HCT116 (cell line): Measurements from ENCODE around the gene CENPL. TPM values are rescaled to one million over a fixed set of nuclear protein-coding genes. Genes with fewer than 3 reads are reported as not detected.

Experiments used
- ATAC-seq: fragments of 200-7000 bp; cut with Tn5 transposase; 2 replicates; pipeline ENCODE4 v1.9.1; 2020; ENCODE audit warnings: mild to moderate bottlenecking, moderate library complexity
- BruUV-seq: library from RNA; stranded (reverse); fragments of 400-500 nt; replicated peaks from 2 replicates; lab custom pipeline; 2021; lab: Mats Ljungman, UMichigan
- CTCF ChIA-PET: fragments of 300-600 bp; sonication (Branson Sonifier 250); formaldehyde crosslinking; loops from one replicate; lab custom pipeline; 2021; ENCODE audit warnings: antibody characterized with exemption; lab: Charles Lee
- POLR2A ChIA-PET: fragments of 300-600, 350-600 bp; sonication (Branson Sonifier 250); formaldehyde crosslinking; loops from one replicate; lab custom pipeline; 2021; ENCODE audit warnings: antibody characterized with exemption; lab: Charles Lee
- RAD21 ChIA-PET, 2 experiments: fragments of 300-600 bp; sonication (Branson Sonifier 250); formaldehyde crosslinking; loops; one replicate each; lab custom pipeline; 2023; ENCODE audit warnings: low total read pairs in 2 of 2; ENCODE audit not compliant: uncharacterized antibody in 2 of 2, unreplicated experiment in 2 of 2, low non-redundant PET in 1 of 2; lab: Charles Lee
- DNase-seq: peaks from one replicate; pipeline ENCODE4 v3.0.0-alpha.2; 2010; ENCODE audit warnings: low read depth, low spot score
- H2AFZ ChIP-seq: fragments of 200-600 bp; shearing (Covaris generic), sonication (generic); 2 replicates; pipeline ENCODE4 v1.6.1; 2017; ENCODE audit warnings: low read depth, mixed run types, mixed read lengths, antibody characterized with exemption, low read length; ENCODE audit not compliant: poor library complexity, severe bottlenecking
- H3K27ac ChIP-seq: 2 replicates; pipeline ENCODE4 v1.5.1; 2012; ENCODE audit warnings: low read depth, low read length
- H3K27me3 ChIP-seq: fragments of 200-600 bp; sonication (generic); 2 replicates; pipeline ENCODE4 v1.6.1; 2016; ENCODE audit warnings: mixed run types, low read length, mixed read lengths; ENCODE audit not compliant: insufficient read depth
- H3K36me3 ChIP-seq, 2 experiments: fragments of 200-500 bp in 1 of 2; fragments of 200-600 bp in 1 of 2; sonication (Bioruptor generic) in 1 of 2; sonication (generic) in 1 of 2; 2 replicates each; pipeline versions ENCODE4 v1.5.1 to v1.6.1; 2014 to 2016; ENCODE audit warnings: low read length in 2 of 2, inconsistent platforms in 1 of 2, mixed read lengths in 1 of 2, mixed run types in 1 of 2; ENCODE audit not compliant: insufficient read depth in 2 of 2, control insufficient read depth in 1 of 2
- H3K4me1 ChIP-seq, 2 experiments: fragments of 200-600 bp in 1 of 2; sonication (generic) in 1 of 2; 2 replicates each; pipeline versions ENCODE4 v1.5.1 to v1.6.1; 2012 to 2017; ENCODE audit warnings: low read length in 2 of 2, inconsistent platforms in 1 of 2, mild to moderate bottlenecking in 1 of 2, mixed read lengths in 1 of 2, mixed run types in 1 of 2, moderate library complexity in 1 of 2; ENCODE audit not compliant: insufficient read depth in 2 of 2, control insufficient read depth in 1 of 2
- H3K4me2 ChIP-seq: fragments of 200-600 bp; sonication (generic); 2 replicates; pipeline ENCODE4 v1.6.1; 2017; ENCODE audit warnings: mixed run types, low read length, mixed read lengths
- H3K4me3 ChIP-seq, 2 experiments: fragments of 200-600 bp in 1 of 2; sonication (generic) in 1 of 2; replicated peaks in 1 of 2; 2 replicates each; pipeline ENCODE4 v1.5.1; 2011 to 2016; ENCODE audit warnings: low read length in 2 of 2, control low read depth in 1 of 2, low read depth in 1 of 2, mild to moderate bottlenecking in 1 of 2, mixed read lengths in 1 of 2, mixed run types in 1 of 2
- H3K79me2 ChIP-seq: fragments of 200-600 bp; sonication (generic); 2 replicates; pipeline ENCODE4 v1.6.1; 2017; ENCODE audit warnings: mild to moderate bottlenecking, mixed run types, low read length, moderate library complexity, mixed read lengths; ENCODE audit not compliant: insufficient read depth
- H3K9ac ChIP-seq: fragments of 200-600 bp; sonication (generic); 2 replicates; pipeline ENCODE4 v1.6.1; 2016; ENCODE audit warnings: low read length, mixed read lengths
- H3K9me2 ChIP-seq: fragments of 200-600 bp; sonication (generic), shearing (Covaris generic); 2 replicates; pipeline ENCODE4 v1.6.1; 2017; ENCODE audit warnings: mixed run types, mild to moderate bottlenecking, moderate library complexity; ENCODE audit not compliant: insufficient read depth
- H3K9me3 ChIP-seq, 2 experiments: fragments of 200-500 bp in 1 of 2; fragments of 200-600 bp in 1 of 2; sonication (Bioruptor generic) in 1 of 2; sonication (generic) in 1 of 2; 2 replicates each; pipeline ENCODE4 v1.6.1; 2014 to 2017; ENCODE audit warnings: low read length in 2 of 2, mixed read lengths in 2 of 2, inconsistent platforms in 1 of 2, low read depth in 1 of 2, mild to moderate bottlenecking in 1 of 2, mixed run types in 1 of 2, moderate library complexity in 1 of 2; ENCODE audit not compliant: control insufficient read depth in 1 of 2, insufficient read depth in 1 of 2
- H4K20me1 ChIP-seq: fragments of 200-600 bp; sonication (generic), shearing (Covaris generic); 2 replicates; pipeline ENCODE4 v1.6.1; 2017; ENCODE audit warnings: mixed run types, mild to moderate bottlenecking, moderate library complexity; ENCODE audit not compliant: insufficient read depth
- CBX3 ChIP-seq: IDR thresholded peaks from 2 replicates; pipeline ENCODE4 v1.6.1; 2012; ENCODE audit warnings: low read depth
- CEBPB ChIP-seq: IDR thresholded peaks from 2 replicates; pipeline ENCODE4 v1.6.1; 2012; ENCODE audit warnings: low read depth
- EZH2 ChIP-seq: fragments of 200-600 bp; sonication (generic); IDR thresholded peaks from 2 replicates; pipeline ENCODE4 v1.6.1; 2017; ENCODE audit warnings: antibody characterized with exemption, mixed run types
- EZH2phosphoT487 ChIP-seq: fragments of 200-600 bp; IDR thresholded peaks from 2 replicates; pipeline ENCODE4 v1.6.1; 2018; ENCODE audit warnings: antibody characterized with exemption, borderline replicate concordance
- FOSL1 ChIP-seq: IDR thresholded peaks from 2 replicates; pipeline ENCODE4 v1.6.1; 2012; ENCODE audit warnings: low read depth
- JUND ChIP-seq: IDR thresholded peaks from 2 replicates; pipeline ENCODE4 v1.6.1; 2012
- POLR2A ChIP-seq: IDR thresholded peaks from 2 replicates; pipeline ENCODE4 v1.7.0; 2011; ENCODE audit warnings: borderline replicate concordance; ENCODE audit not compliant: insufficient read depth, insufficient read length; ENCODE audit errors: extremely low read depth
- POLR2AphosphoS5 ChIP-seq: IDR thresholded peaks from 2 replicates; pipeline ENCODE4 v1.6.1; 2011; ENCODE audit warnings: mild to moderate bottlenecking, low read depth, low read length, moderate library complexity
- SIN3A ChIP-seq: IDR thresholded peaks from 2 replicates; pipeline ENCODE4 v1.6.1; 2012; ENCODE audit warnings: low read depth
- SP1 ChIP-seq: IDR thresholded peaks from 2 replicates; pipeline ENCODE4 v1.6.1; 2012; ENCODE audit warnings: low read depth
- SRF ChIP-seq: IDR thresholded peaks from 2 replicates; pipeline ENCODE4 v1.6.1; 2012; ENCODE audit warnings: low read depth
- TCF7L2 ChIP-seq: IDR thresholded peaks from 2 replicates; pipeline ENCODE4 v1.7.0; 2011; ENCODE audit warnings: borderline replicate concordance, inconsistent platforms; ENCODE audit not compliant: insufficient read depth, insufficient read length; ENCODE audit errors: extremely low read depth
- ZFX ChIP-seq: fragments of 450-650 bp; IDR thresholded peaks from 2 replicates; pipeline ENCODE4 v1.6.1; 2017
- intact Hi-C: fragments of 100-400 bp; cut with micrococcal nuclease; formaldehyde crosslinking; loops from 2 replicates; pipeline ENCODE4 v1.10.0; 2022
- total RNA-seq: library from RNA; stranded (reverse); gene quantifications from one replicate; pipeline ENCODE4 v1.2.1, GENCODE V29; 2021; ENCODE audit not compliant: unreplicated experiment
- TF ChIP-seq, protein P1 (sequence below): IDR thresholded peaks from 2 replicates; pipeline ENCODE4 v1.6.1; 2012; ENCODE audit warnings: low read depth
- TF ChIP-seq, protein P2 (sequence below), 3 experiments: fragments of 200-600 bp in 1 of 3; sonication (generic) in 1 of 3; IDR thresholded peaks in 2 of 3; conservative IDR thresholded peaks in 1 of 3; 2 replicates each; pipeline ENCODE4 v1.5.1; 2012 to 2017; ENCODE audit warnings: low read depth in 2 of 3, low read length in 2 of 3, antibody characterized with exemption in 1 of 3, borderline replicate concordance in 1 of 3, control low read depth in 1 of 3, mild to moderate bottlenecking in 1 of 3, mixed read lengths in 1 of 3, mixed run types in 1 of 3, moderate library complexity in 1 of 3; ENCODE audit not compliant: insufficient read depth in 1 of 3
- TF ChIP-seq, protein P3 (sequence below): IDR thresholded peaks from 2 replicates; pipeline ENCODE4 v1.6.1; 2012

Gene CENPL
- total RNA-seq, 1 experiment from 2014 or later = 20.3 TPM

DNA sequence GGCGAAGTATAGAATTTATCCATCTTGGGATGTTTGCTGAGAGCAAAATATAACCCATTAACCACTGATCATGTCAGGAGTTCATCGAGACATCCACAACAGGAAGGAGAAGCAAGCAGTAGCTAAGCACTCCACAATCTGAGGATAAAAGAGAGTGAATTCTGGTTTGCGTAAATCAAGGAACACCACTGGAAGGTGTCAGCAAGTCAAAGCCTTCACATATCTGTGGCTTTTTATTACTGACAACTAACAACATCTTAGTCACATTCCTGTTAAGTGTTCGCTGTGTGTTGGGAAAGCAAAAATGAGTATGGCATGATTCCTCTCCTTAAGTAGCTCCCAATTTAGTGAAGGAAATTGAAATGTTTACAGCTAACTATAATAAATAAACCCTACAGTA lies 44.7 kb downstream of the CENPL start:
- ChIA-PET POLR2A (no interaction called here), RAD21 (no interaction called here), CTCF (no interaction called here)
- DNase-seq (no peak), ATAC-seq (no peak)
- Histone ChIP-seq H3K79me2 (no peaks in the 10 kb centered on the region), H2AFZ (no peak overlapping the region), H3K27me3 (no peaks in the 10 kb centered on the region), H3K4me2 (no peak overlapping the region), H3K9me3 (no peaks in the 10 kb centered on the region), H3K4me3 (no peak overlapping the region), H4K20me1 (no peaks in the 10 kb centered on the region), H3K4me1 (no peaks in the 10 kb centered on the region), H3K36me3 (peaks cover 0 to 8% of the 10 kb centered on the region in 2 experiments; a peak in 1 of 4 replicates), H3K9ac (no peak overlapping the region), H3K27ac (no peak overlapping the region), H3K9me2 (no peaks in the 10 kb centered on the region)
- no peak for TF ChIP-seq POLR2AphosphoS5
- intact Hi-C loops = no loop called here
- no TSS peak for BruUV-seq

DNA sequence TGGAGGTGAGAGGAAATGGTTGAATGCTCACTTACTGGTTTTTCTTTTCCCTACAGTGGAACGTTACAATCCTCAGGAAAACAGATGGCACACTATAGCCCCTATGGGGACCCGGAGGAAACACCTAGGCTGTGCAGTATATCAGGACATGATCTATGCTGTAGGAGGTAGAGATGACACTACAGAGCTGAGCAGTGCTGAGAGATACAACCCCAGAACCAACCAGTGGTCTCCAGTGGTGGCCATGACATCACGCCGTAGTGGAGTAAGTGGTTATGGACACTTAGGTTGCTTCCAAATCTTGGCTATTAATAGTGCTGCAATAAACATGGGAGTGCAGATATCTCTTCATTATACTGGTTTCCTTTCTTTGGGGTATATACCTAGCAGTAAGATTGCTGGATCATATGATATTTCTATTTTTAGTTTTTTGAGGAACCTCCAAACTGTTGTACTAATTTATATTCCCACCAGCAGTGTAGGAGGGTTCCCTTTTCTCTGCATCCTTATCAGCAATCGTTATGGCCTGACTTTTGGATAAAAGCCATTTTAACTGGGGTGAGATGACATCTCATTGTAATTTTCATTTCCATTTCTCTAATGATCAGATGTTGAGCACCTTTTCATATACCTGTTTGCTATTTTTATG lies 49.0 kb downstream of the CENPL start:
- H3K9me3 ChIP-seq = no peaks in the 10 kb centered on the region
- H3K36me3 ChIP-seq = peaks cover 0 to 2% of the 10 kb centered on the region in 2 experiments; a peak in 1 of 4 replicates
- no peaks in the 10 kb centered on the region for H4K20me1 ChIP-seq
- ChIA-PET POLR2A (no interaction called here), RAD21 (no interaction called here), CTCF (no interaction called here)
- no peaks in the 10 kb centered on the region for H3K4me1 ChIP-seq
- H3K79me2 ChIP-seq = no peaks in the 10 kb centered on the region
- no peak overlapping the region for H3K27ac ChIP-seq
- ATAC-seq = no peak
- DNase-seq = no peak
- intact Hi-C loops = no loop called here
- BruUV-seq = no TSS peak
- H2AFZ ChIP-seq = no peak overlapping the region
- H3K9ac ChIP-seq = no peak overlapping the region
- no peaks in the 10 kb centered on the region for H3K27me3 ChIP-seq
- no peaks in the 10 kb centered on the region for H3K9me2 ChIP-seq
- H3K4me3 ChIP-seq = no peak overlapping the region
- no peak overlapping the region for H3K4me2 ChIP-seq
- TF ChIP-seq CBX3 = no peak
- TF ChIP-seq SIN3A = no peak
- no peak for TF ChIP-seq EZH2
- TF ChIP-seq, protein P1, sequence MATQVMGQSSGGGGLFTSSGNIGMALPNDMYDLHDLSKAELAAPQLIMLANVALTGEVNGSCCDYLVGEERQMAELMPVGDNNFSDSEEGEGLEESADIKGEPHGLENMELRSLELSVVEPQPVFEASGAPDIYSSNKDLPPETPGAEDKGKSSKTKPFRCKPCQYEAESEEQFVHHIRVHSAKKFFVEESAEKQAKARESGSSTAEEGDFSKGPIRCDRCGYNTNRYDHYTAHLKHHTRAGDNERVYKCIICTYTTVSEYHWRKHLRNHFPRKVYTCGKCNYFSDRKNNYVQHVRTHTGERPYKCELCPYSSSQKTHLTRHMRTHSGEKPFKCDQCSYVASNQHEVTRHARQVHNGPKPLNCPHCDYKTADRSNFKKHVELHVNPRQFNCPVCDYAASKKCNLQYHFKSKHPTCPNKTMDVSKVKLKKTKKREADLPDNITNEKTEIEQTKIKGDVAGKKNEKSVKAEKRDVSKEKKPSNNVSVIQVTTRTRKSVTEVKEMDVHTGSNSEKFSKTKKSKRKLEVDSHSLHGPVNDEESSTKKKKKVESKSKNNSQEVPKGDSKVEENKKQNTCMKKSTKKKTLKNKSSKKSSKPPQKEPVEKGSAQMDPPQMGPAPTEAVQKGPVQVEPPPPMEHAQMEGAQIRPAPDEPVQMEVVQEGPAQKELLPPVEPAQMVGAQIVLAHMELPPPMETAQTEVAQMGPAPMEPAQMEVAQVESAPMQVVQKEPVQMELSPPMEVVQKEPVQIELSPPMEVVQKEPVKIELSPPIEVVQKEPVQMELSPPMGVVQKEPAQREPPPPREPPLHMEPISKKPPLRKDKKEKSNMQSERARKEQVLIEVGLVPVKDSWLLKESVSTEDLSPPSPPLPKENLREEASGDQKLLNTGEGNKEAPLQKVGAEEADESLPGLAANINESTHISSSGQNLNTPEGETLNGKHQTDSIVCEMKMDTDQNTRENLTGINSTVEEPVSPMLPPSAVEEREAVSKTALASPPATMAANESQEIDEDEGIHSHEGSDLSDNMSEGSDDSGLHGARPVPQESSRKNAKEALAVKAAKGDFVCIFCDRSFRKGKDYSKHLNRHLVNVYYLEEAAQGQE = no peak
- TF ChIP-seq POLR2AphosphoS5 = no peak
- no peak for TF ChIP-seq SP1
- TF ChIP-seq CEBPB = no peak
- TF ChIP-seq, protein P2, sequence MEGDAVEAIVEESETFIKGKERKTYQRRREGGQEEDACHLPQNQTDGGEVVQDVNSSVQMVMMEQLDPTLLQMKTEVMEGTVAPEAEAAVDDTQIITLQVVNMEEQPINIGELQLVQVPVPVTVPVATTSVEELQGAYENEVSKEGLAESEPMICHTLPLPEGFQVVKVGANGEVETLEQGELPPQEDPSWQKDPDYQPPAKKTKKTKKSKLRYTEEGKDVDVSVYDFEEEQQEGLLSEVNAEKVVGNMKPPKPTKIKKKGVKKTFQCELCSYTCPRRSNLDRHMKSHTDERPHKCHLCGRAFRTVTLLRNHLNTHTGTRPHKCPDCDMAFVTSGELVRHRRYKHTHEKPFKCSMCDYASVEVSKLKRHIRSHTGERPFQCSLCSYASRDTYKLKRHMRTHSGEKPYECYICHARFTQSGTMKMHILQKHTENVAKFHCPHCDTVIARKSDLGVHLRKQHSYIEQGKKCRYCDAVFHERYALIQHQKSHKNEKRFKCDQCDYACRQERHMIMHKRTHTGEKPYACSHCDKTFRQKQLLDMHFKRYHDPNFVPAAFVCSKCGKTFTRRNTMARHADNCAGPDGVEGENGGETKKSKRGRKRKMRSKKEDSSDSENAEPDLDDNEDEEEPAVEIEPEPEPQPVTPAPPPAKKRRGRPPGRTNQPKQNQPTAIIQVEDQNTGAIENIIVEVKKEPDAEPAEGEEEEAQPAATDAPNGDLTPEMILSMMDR (IDR thresholded peaks at IDR 0.05 in 2 of 3, conservative IDR thresholded peaks at IDR 0.05 in 1 of 3; ENCODE audit: borderline replicate concordance in 1 of 3, insufficient read depth in 1 of 3, low read depth in 2 of 3, low read length in 2 of 3) = no peak
- no peak for TF ChIP-seq ZFX
- TF ChIP-seq POLR2A = no peak
- TF ChIP-seq SRF = no peak
- TF ChIP-seq TCF7L2 = no peak
- TF ChIP-seq, protein P3, sequence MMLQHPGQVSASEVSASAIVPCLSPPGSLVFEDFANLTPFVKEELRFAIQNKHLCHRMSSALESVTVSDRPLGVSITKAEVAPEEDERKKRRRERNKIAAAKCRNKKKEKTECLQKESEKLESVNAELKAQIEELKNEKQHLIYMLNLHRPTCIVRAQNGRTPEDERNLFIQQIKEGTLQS = no peak
- TF ChIP-seq JUND = no peak
- no peak for TF ChIP-seq FOSL1
- no peak for TF ChIP-seq EZH2phosphoT487
